GM12872 (cell line): ENCODE measurements around the gene IFNB1.

ENCODE experiments used
- TF ChIP-seq, protein P1 (sequence below): IDR thresholded peaks from 3 replicates; pipeline ENCODE4 v1.5.1; 2011; ENCODE audit warnings: low read depth, mild to moderate bottlenecking, low read length, moderate library complexity; ENCODE audit not compliant: insufficient read depth

IFNB1 gene

GRCh38 chr9:21102305-21102704 is 24.6 kb upstream of the IFNB1 start:
- TF ChIP-seq, protein P1, sequence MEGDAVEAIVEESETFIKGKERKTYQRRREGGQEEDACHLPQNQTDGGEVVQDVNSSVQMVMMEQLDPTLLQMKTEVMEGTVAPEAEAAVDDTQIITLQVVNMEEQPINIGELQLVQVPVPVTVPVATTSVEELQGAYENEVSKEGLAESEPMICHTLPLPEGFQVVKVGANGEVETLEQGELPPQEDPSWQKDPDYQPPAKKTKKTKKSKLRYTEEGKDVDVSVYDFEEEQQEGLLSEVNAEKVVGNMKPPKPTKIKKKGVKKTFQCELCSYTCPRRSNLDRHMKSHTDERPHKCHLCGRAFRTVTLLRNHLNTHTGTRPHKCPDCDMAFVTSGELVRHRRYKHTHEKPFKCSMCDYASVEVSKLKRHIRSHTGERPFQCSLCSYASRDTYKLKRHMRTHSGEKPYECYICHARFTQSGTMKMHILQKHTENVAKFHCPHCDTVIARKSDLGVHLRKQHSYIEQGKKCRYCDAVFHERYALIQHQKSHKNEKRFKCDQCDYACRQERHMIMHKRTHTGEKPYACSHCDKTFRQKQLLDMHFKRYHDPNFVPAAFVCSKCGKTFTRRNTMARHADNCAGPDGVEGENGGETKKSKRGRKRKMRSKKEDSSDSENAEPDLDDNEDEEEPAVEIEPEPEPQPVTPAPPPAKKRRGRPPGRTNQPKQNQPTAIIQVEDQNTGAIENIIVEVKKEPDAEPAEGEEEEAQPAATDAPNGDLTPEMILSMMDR = no peak

- TF ChIP-seq, protein P1 = no peak
Measured at GRCh38 chr9:21097817-21098216, 20.1 kb upstream of the IFNB1 start.

GRCh38 chr9:21096901-21097255 is 19.1 kb upstream of the IFNB1 start:
- TF ChIP-seq, protein P1 = no peak

GRCh38 chr9:21096172-21096900 is 18.6 kb upstream of the IFNB1 start:
- TF ChIP-seq, protein P1 = no peak

DNA sequence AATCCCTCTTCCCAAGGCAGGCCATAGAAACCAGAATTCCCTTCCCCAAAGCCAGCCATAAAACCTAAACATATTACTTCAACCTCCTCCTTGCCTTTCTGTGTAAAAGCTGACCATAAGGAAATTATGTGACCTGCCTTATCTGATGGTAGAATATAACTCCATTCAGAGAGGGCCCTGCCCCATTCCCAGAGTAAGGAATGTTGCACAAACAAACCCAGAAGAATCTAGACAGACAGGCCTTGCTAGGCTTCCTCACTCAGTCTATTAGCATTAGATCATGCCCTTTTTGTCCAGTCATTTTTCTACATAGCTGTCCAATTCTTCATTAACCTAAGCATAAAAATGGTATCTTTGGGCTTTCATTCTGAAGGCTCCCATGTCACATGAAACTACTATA is 17.8 kb upstream of the IFNB1 start:
- TF ChIP-seq, protein P1 = no peak

DNA sequence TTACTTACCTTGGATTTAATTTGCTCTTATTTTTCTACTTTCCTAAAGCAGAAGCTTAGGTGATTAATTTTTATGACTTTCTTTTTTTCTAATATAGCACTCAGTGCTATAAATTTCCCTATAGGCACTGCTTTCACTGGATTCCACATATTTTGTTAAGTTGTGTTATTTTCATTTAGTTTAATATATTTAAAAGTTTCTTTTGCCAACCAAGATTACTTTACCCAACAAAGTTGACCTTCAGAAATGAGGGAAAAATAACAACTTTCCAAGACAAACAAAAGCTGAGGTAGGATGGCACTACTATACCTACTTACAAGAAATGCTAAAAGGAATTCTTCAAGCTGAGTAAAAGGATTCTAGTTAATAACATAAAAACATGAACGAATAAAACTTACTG is 8.8 kb upstream of the IFNB1 start:
- TF ChIP-seq, protein P1 = no peak

DNA sequence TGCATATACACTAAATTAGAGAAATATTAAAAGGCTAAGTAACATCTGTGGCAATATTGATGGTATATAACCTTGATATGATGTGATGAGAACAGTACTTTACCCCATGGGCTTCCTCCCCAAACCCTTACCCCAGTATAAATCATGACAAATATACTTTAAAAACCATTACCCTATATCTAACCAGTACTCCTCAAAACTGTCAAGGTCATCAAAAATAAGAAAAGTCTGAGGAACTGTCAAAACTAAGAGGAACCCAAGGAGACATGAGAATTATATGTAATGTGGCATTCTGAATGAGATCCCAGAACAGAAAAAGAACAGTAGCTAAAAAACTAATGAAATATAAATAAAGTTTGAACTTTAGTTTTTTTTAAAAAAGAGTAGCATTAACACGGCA is 7.3 kb upstream of the IFNB1 start:
- TF ChIP-seq, protein P1 = no peak
